ENCODE measurements around the gene ELMOD3.

Gene ELMOD3

GRCh38 chr2:85400023-85400422 is 45.5 kb downstream of the ELMOD3 start:
- H4K20me1 ChIP-seq (ENCODE audit: insufficient read depth, low read length): no peaks in the 10 kb centered on the region
- H3K79me2 ChIP-seq (ENCODE audit: low read length): no peaks in the 10 kb centered on the region
- H3K9ac ChIP-seq (ENCODE audit: low read length): no peak overlapping the region
- H3K27ac ChIP-seq (ENCODE audit: low read length): no peak overlapping the region
- no peak for TF ChIP-seq EZH2phosphoT487 (IDR thresholded peaks at IDR 0.05; ENCODE audit: low read depth)
- TF ChIP-seq CTCF (IDR thresholded peaks at IDR 0.05; ENCODE audit: low read depth, low read length): no peak
- H2AFZ ChIP-seq (ENCODE audit: low read depth, low read length): no peak overlapping the region
- H3K27me3 ChIP-seq (ENCODE audit: low read depth, low read length): no peaks in the 10 kb centered on the region
- H3K4me1 ChIP-seq (ENCODE audit: low read length): peaks cover 8% of the 10 kb centered on the region; the same call in 1 of the 2 replicates
- H3K36me3 ChIP-seq (replicated peaks; ENCODE audit: low read depth, low read length): no peaks in the 10 kb centered on the region
- H3K4me3 ChIP-seq (ENCODE audit: low read length): no peak overlapping the region
- no peaks in the 10 kb centered on the region for H3K9me3 ChIP-seq (ENCODE audit: insufficient read depth, low read length)
- H3K4me2 ChIP-seq (ENCODE audit: low read length): no peak overlapping the region

GRCh38 chr2:85400541-85401463 is 46.2 kb downstream of the ELMOD3 start:
- no peak overlapping the region for H3K9ac ChIP-seq (ENCODE audit: low read length)
- no peaks in the 10 kb centered on the region for H3K27me3 ChIP-seq (ENCODE audit: low read depth, low read length)
- no peak overlapping the region for H3K4me2 ChIP-seq (ENCODE audit: low read length)
- H3K4me3 ChIP-seq (ENCODE audit: low read length): no peak overlapping the region
- no peaks in the 10 kb centered on the region for H3K36me3 ChIP-seq (replicated peaks; ENCODE audit: low read depth, low read length)
- H3K79me2 ChIP-seq (ENCODE audit: low read length): no peaks in the 10 kb centered on the region
- H2AFZ ChIP-seq (ENCODE audit: low read depth, low read length): no peak overlapping the region
- TF ChIP-seq EZH2phosphoT487 (IDR thresholded peaks at IDR 0.05; ENCODE audit: low read depth): no peak
- H3K9me3 ChIP-seq (ENCODE audit: insufficient read depth, low read length): no peaks in the 10 kb centered on the region
- no peaks in the 10 kb centered on the region for H4K20me1 ChIP-seq (ENCODE audit: insufficient read depth, low read length)
- H3K27ac ChIP-seq (ENCODE audit: low read length): no peak overlapping the region
- peaks cover 8% of the 10 kb centered on the region; the same call in 1 of the 2 replicates for H3K4me1 ChIP-seq (ENCODE audit: low read length)

- no peak overlapping the region for H3K9ac ChIP-seq (ENCODE audit: low read length)
- peaks cover 8% of the 10 kb centered on the region; the same call in 1 of the 2 replicates for H3K4me1 ChIP-seq (ENCODE audit: low read length)
- H3K27me3 ChIP-seq (ENCODE audit: low read depth, low read length): no peaks in the 10 kb centered on the region
- no peaks in the 10 kb centered on the region for H4K20me1 ChIP-seq (ENCODE audit: insufficient read depth, low read length)
- no peaks in the 10 kb centered on the region for H3K9me3 ChIP-seq (ENCODE audit: insufficient read depth, low read length)
- no peak overlapping the region for H3K4me2 ChIP-seq (ENCODE audit: low read length)
- no peak overlapping the region for H3K27ac ChIP-seq (ENCODE audit: low read length)
- H3K36me3 ChIP-seq (replicated peaks; ENCODE audit: low read depth, low read length): no peaks in the 10 kb centered on the region
- TF ChIP-seq CTCF (IDR thresholded peaks at IDR 0.05; ENCODE audit: low read depth, low read length): no peak
- no peak for TF ChIP-seq EZH2phosphoT487 (IDR thresholded peaks at IDR 0.05; ENCODE audit: low read depth)
- H3K4me3 ChIP-seq (ENCODE audit: low read length): no peak overlapping the region
- H2AFZ ChIP-seq (ENCODE audit: low read depth, low read length): no peak overlapping the region
- H3K79me2 ChIP-seq (ENCODE audit: low read length): no peaks in the 10 kb centered on the region
Observed at GRCh38 chr2:85401464-85401805, 46.9 kb downstream of the ELMOD3 start.

- no peak overlapping the region for H3K4me2 ChIP-seq (ENCODE audit: low read length)
- peaks cover 6% of the 10 kb centered on the region; the same call in 1 of the 2 replicates for H3K4me1 ChIP-seq (ENCODE audit: low read length)
- H4K20me1 ChIP-seq (ENCODE audit: insufficient read depth, low read length): no peaks in the 10 kb centered on the region
- no peak overlapping the region for H3K4me3 ChIP-seq (ENCODE audit: low read length)
- H3K27ac ChIP-seq (ENCODE audit: low read length): no peak overlapping the region
- no peaks in the 10 kb centered on the region for H3K79me2 ChIP-seq (ENCODE audit: low read length)
- no peaks in the 10 kb centered on the region for H3K27me3 ChIP-seq (ENCODE audit: low read depth, low read length)
- H2AFZ ChIP-seq (ENCODE audit: low read depth, low read length): no peak overlapping the region
- no peak overlapping the region for H3K9ac ChIP-seq (ENCODE audit: low read length)
- H3K9me3 ChIP-seq (ENCODE audit: insufficient read depth, low read length): no peaks in the 10 kb centered on the region
- TF ChIP-seq CTCF (IDR thresholded peaks at IDR 0.05; ENCODE audit: low read depth, low read length) (no peak), EZH2phosphoT487 (IDR thresholded peaks at IDR 0.05; ENCODE audit: low read depth) (no peak)
- H3K36me3 ChIP-seq (replicated peaks; ENCODE audit: low read depth, low read length): no peaks in the 10 kb centered on the region
Observed at GRCh38 chr2:85401844-85402243, 47.3 kb downstream of the ELMOD3 start.

Data from OCI-LY3 (cell line).